Kidney epithelial cell (primary cell): ENCODE data around the gene CAMTA2. TPM values are rescaled to one million over a fixed set of nuclear protein-coding genes. Genes with fewer than 3 reads are reported as not detected.

Experiments
- DNase-seq: peaks from one replicate; pipeline ENCODE4 v3.0.0-alpha.2; 2010; ENCODE audit warnings: low read depth
- H3K27me3 ChIP-seq: 2 replicates; pipeline ENCODE4 v1.6.0; 2011; ENCODE audit warnings: low read length; ENCODE audit not compliant: control insufficient read depth, insufficient read depth
- H3K36me3 ChIP-seq: 2 replicates; pipeline ENCODE4 v1.5.1; 2011; ENCODE audit warnings: low read length; ENCODE audit not compliant: control insufficient read depth, insufficient read depth
- H3K4me3 ChIP-seq: 2 replicates; pipeline ENCODE4 v1.5.1; 2011; ENCODE audit warnings: low read depth, mild to moderate bottlenecking, control low read depth, low read length
- CTCF ChIP-seq: IDR thresholded peaks from 2 replicates; pipeline ENCODE4 v1.5.1; 2011; ENCODE audit warnings: mild to moderate bottlenecking, moderate library complexity, low read length, control low read depth, inconsistent platforms; ENCODE audit not compliant: insufficient read depth, poor library complexity, severe bottlenecking
- total RNA-seq: library from RNA; depleted of rRNA; stranded (reverse); fragments of >200 nt; gene quantifications from 2 replicates; pipeline ENCODE4 v1.2.3, GENCODE V29; 2015

CAMTA2 gene
- total RNA-seq, 1 donor from 2014 or later = 47.7 TPM

- peaks cover 1% of the 10 kb centered on the region for H3K36me3 ChIP-seq
- TF ChIP-seq CTCF = no peak
- peak; percentile 95 for DNase-seq
- no peaks in the 10 kb centered on the region for H3K27me3 ChIP-seq
- H3K4me3 ChIP-seq = peak within 1 kb of the TSS; percentile 92
Measured at GRCh38 chr17:4939796-4940554, 47.5 kb downstream of the CAMTA2 start, which contains the start of the genes RNF167 and SLC25A11. Gene RNF167, plus strand, starts transcription at chr17:4940268. Its CDS starts 642 bp downstream, at chr17:4940910. Gene SLC25A11, minus strand, starts transcription at chr17:4940046. Its CDS starts 136 bp downstream, at chr17:4939910.

GRCh38 chr17:4939546-4939795 lies 48.0 kb downstream of the CAMTA2 start:
- H3K36me3 ChIP-seq = peaks cover under 1% of the 10 kb centered on the region
- DNase-seq = no peak
- TF ChIP-seq CTCF = no peak
- peak overlapping the region; percentile 92 for H3K4me3 ChIP-seq
- H3K27me3 ChIP-seq = no peaks in the 10 kb centered on the region

- TF ChIP-seq CTCF = no peak
- no peak for DNase-seq
- H3K27me3 ChIP-seq = no peaks in the 10 kb centered on the region
- H3K4me3 ChIP-seq = peak overlapping the region; percentile 92
- no peaks in the 10 kb centered on the region for H3K36me3 ChIP-seq
Measured at GRCh38 chr17:4938688-4939545, 48.6 kb downstream of the CAMTA2 start.

- H3K4me3 ChIP-seq = no peak overlapping the region
- TF ChIP-seq CTCF = no peak
- no peak for DNase-seq
Measured at GRCh38 chr17:4938069-4938491, 49.4 kb downstream of the CAMTA2 start.

GRCh38 chr17:4937553-4937952 lies 49.9 kb downstream of the CAMTA2 start:
- H3K36me3 ChIP-seq = no peaks in the 10 kb centered on the region
- no peak for DNase-seq
- no peak for TF ChIP-seq CTCF
- H3K4me3 ChIP-seq = no peak overlapping the region
- H3K27me3 ChIP-seq = no peaks in the 10 kb centered on the region

More at GRCh38 chr17:4938069-4938491, 49.4 kb downstream of the CAMTA2 start:
- Histone ChIP-seq H3K36me3 (no peaks in the 10 kb centered on the region), H3K27me3 (no peaks in the 10 kb centered on the region)
